BLaER1 (cell line): Measurements from ENCODE around the gene CPM.

Experiments used
- H3K27ac ChIP-seq: shearing (Covaris generic); formaldehyde crosslinking; 2 replicates; pipeline ENCODE4 v1.8.1; 2022
- H3K27me3 ChIP-seq: shearing (Covaris generic); formaldehyde crosslinking; 2 replicates; pipeline ENCODE4 v1.8.1; 2022
- H3K36me3 ChIP-seq: shearing (Covaris generic); formaldehyde crosslinking; 2 replicates; pipeline ENCODE4 v1.8.1; 2022
- H3K4me1 ChIP-seq: shearing (Covaris generic); formaldehyde crosslinking; 2 replicates; pipeline ENCODE4 v1.8.1; 2022
- H3K4me2 ChIP-seq: shearing (Covaris generic); formaldehyde crosslinking; 2 replicates; pipeline ENCODE4 v1.8.1; 2022
- H3K4me3 ChIP-seq: shearing (Covaris generic); formaldehyde crosslinking; 2 replicates; pipeline ENCODE4 v1.8.1; 2022
- H3K9ac ChIP-seq: shearing (Covaris generic); formaldehyde crosslinking; 2 replicates; pipeline ENCODE4 v1.8.1; 2022
- H3K9me3 ChIP-seq: shearing (Covaris generic); formaldehyde crosslinking; 2 replicates; pipeline ENCODE4 v1.8.1; 2022
- H4K20me1 ChIP-seq: shearing (Covaris generic); formaldehyde crosslinking; 2 replicates; pipeline ENCODE4 v1.8.1; 2022
- Cebpa-rat ChIP-seq: shearing (Covaris generic); IDR thresholded peaks from 2 replicates; pipeline ENCODE4 v1.8.1; 2022

The CPM gene

DNA sequence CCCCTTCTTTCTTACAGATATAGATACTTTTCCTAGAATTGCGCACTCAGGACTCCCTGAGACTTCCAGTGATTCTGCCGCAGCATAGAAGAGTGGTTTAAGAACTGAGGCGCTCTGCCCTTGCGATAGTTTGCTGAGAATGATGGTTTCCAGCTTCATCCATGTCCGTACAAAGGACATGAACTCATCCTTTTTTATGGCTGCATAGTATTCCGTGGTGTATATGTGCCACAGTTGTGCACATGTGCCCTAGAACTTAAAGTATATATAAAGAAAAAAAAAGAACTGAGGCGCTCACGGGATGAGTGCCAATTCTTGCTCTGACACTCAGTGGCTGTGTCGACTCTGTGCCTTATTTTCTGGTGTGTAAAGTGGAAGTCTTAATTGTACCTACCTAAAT is 1.4 kb upstream of the CPM start:
- no peak for TF ChIP-seq Cebpa-rat
- peaks cover 34% of the 10 kb centered on the region for H3K4me1 ChIP-seq
- H3K4me3 ChIP-seq: no peak overlapping the region
- H3K36me3 ChIP-seq: no peaks in the 10 kb centered on the region
- H3K27me3 ChIP-seq: peaks cover 26% of the 10 kb centered on the region
- peaks cover 6% of the 10 kb centered on the region for H3K9me3 ChIP-seq
- H3K27ac ChIP-seq: no peak overlapping the region
- H4K20me1 ChIP-seq: no peaks in the 10 kb centered on the region
- no peak overlapping the region for H3K4me2 ChIP-seq
- H3K9ac ChIP-seq: no peak overlapping the region

DNA sequence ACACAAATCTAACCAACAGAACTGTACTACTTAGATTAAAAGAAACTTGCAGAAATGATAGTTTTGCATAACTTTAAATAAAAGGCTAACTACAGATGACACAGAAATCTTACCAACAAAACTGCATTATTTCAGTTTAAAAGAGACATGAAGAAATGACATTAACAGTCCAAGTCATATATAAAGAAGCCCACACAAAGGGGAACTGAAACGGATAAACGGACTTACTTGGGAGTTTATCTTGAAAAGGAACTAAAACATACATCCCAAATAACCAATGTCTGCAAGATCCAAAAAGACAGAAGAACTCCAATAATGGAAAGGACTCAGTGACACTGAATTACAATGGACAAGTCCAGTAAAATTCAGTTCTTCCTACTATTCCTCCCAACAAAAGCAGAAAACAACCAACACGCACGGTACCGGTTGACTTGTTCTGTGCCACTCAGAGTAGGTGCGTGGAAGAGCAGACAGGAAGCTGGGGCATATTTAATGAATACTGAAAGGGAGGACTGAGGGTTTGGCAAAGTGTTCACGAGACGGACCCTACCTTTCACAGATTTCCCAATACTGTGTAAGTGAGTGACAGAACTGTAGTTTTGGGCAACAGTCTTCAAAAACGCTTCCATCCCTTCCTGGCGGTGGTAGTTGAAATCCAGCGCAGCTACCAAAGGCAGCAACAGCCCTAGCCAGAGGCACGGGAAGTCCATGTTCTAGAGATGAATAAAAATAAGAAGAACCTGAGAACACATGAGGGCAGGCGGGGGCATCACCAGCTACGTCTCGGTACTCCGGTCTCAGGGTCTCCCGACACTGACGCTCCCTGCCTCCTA is 627 bp downstream of the CPM start:
- peak overlapping the region; percentile 43; the same call in 1 of the 2 replicates for H3K27ac ChIP-seq
- H4K20me1 ChIP-seq: no peaks in the 10 kb centered on the region
- H3K4me2 ChIP-seq: peak overlapping the region; percentile 98
- no peak for TF ChIP-seq Cebpa-rat
- peak overlapping the region; percentile 70 for H3K9ac ChIP-seq
- H3K4me3 ChIP-seq: peak overlapping the region; percentile 75
- H3K9me3 ChIP-seq: peaks cover 13% of the 10 kb centered on the region
- H3K4me1 ChIP-seq: peaks cover 34% of the 10 kb centered on the region
- H3K27me3 ChIP-seq: peaks cover 26% of the 10 kb centered on the region
- no peaks in the 10 kb centered on the region for H3K36me3 ChIP-seq

DNA sequence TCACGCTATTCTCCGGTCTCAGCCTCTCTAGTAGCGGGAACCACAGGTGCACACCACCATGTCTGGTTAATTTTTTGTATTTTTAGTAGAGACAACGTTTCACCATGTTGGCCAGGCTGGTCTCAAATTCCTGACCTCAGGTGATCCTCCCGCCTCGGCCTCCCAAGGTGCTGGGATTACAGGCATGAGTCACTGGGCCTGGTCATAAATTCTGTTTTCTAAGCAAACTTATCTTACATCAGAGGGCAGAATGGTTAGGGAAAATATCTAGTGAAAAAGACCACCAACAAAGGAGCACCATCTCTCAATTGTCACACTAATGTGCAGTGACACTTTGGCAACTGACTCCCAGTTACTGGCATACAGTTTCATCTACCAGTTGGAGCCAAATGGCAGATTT is 2.8 kb downstream of the CPM start:
- no peak for TF ChIP-seq Cebpa-rat
- peak overlapping the region; percentile 13; the same call in 1 of the 2 replicates for H3K4me2 ChIP-seq

DNA sequence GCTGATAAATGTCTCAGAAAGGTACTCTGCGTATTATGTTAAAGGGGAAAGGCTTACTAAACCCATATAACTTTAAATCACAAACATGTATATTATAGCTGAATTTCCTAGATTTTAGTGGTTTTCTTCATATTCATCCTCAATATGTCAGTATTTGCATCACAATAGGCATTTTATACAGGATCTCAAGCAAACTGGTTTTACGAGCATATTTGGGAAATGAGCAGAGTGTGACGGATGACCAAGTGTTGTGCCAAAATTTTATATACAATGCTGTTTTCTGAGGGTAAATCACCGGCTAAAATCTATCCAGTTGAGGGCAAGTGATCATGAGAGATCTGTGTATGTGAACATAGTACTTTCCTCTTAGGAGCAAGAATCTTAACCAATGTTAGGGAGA is 8.4 kb downstream of the CPM start:
- Histone ChIP-seq H3K4me1 (no peaks in the 10 kb centered on the region), H3K9ac (no peak overlapping the region), H3K27me3 (no peaks in the 10 kb centered on the region), H3K36me3 (no peaks in the 10 kb centered on the region), H3K4me2 (no peak overlapping the region), H3K9me3 (peaks cover 6% of the 10 kb centered on the region; the same call in 1 of the 2 replicates), H3K27ac (no peak overlapping the region), H3K4me3 (no peak overlapping the region), H4K20me1 (no peaks in the 10 kb centered on the region)
- no peak for TF ChIP-seq Cebpa-rat

More for the DNA sequence above, 2.8 kb downstream of the CPM start:
- H3K36me3 ChIP-seq: no peaks in the 10 kb centered on the region
- H3K9me3 ChIP-seq: peaks cover 13% of the 10 kb centered on the region
- H3K27me3 ChIP-seq: peaks cover 26% of the 10 kb centered on the region
- no peak overlapping the region for H3K9ac ChIP-seq
- no peak overlapping the region for H3K27ac ChIP-seq
- no peaks in the 10 kb centered on the region for H4K20me1 ChIP-seq
- no peak overlapping the region for H3K4me3 ChIP-seq
- H3K4me1 ChIP-seq: peaks cover 34% of the 10 kb centered on the region

DNA sequence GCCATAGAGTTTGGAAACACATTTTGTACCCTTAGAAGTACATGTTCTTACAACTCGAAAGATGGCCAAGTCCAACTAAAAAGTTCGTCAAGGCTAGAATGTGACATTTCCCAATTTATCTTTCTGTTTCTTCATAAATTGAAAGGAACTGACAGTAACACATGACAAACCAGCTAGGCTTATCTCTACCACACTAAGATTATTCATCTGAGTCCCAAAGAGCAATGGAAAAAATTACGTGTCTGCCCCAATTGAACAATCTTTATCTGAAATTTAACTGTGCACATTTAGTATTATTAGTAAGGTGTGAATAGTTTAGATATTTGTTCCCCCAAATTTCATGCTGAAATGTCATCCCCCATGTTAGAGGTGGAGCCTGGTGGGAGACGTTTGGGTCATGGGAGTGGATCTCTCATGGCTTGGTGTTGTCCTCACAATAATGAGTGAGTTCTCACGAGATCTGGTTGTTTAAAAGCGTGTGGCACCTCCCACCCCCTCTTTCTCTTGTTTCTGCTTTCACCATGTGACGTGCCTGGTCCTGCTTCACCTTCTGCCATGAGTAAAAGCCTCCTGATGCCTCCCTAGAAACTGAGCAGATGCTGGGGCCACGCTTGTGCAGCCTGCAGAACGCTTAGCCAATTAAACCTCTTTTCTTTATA is 13.3 kb downstream of the CPM start:
- no peaks in the 10 kb centered on the region for H3K9me3 ChIP-seq
- no peaks in the 10 kb centered on the region for H3K27me3 ChIP-seq
- H3K4me3 ChIP-seq: no peak overlapping the region
- no peaks in the 10 kb centered on the region for H4K20me1 ChIP-seq
- no peak overlapping the region for H3K9ac ChIP-seq
- no peak overlapping the region for H3K27ac ChIP-seq
- no peak overlapping the region for H3K4me2 ChIP-seq
- no peak for TF ChIP-seq Cebpa-rat
- no peaks in the 10 kb centered on the region for H3K36me3 ChIP-seq
- H3K4me1 ChIP-seq: peaks cover 18% of the 10 kb centered on the region

DNA sequence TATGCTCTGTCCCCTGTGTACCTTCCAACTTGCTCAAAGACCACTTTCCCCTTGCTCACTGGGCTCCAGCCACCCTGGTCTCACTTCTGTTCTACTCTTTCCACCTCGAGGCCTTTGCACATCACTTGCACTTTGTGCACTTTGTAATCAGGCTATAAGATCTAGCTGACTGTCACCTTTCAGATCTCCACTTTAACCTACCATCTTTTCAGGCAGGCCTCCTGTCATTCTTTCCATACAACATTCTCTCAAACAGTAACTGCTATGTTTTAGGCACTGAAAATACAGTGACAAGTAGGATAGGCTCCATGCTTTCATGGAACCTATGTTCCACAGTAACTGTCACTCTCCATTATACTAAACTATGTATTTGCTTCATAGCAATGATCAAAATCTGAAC is 14.0 kb downstream of the CPM start:
- Histone ChIP-seq H3K4me1 (peaks cover 25% of the 10 kb centered on the region), H3K4me3 (no peak overlapping the region), H3K9ac (no peak overlapping the region), H3K9me3 (no peaks in the 10 kb centered on the region), H3K27ac (no peak overlapping the region), H3K27me3 (no peaks in the 10 kb centered on the region), H3K36me3 (no peaks in the 10 kb centered on the region), H4K20me1 (no peaks in the 10 kb centered on the region), H3K4me2 (no peak overlapping the region)
- TF ChIP-seq Cebpa-rat: no peak

DNA sequence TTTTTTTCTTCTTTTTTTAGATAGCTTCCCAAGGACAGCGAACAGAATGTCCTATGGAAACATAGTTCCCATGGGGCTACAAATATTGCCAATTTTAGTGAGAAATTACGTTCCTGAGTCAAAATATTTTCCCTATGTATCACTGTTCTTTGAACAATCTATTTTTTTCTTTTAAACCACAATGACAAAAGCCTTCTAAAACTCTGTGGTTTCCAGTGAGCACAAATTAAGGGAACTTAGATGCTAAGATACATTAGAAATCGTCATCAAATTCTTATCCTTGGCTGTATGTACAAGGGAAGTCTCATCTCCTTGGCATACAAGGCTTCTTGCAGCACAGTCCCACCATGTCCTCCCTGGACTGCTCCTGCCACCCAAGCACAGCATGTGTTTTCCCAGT is 17.9 kb downstream of the CPM start:
- H4K20me1 ChIP-seq: no peaks in the 10 kb centered on the region
- H3K4me2 ChIP-seq: peak overlapping the region; percentile 39
- no peaks in the 10 kb centered on the region for H3K27me3 ChIP-seq
- H3K4me3 ChIP-seq: no peak overlapping the region
- H3K4me1 ChIP-seq: peaks cover 27% of the 10 kb centered on the region
- no peaks in the 10 kb centered on the region for H3K9me3 ChIP-seq
- H3K36me3 ChIP-seq: no peaks in the 10 kb centered on the region
- H3K27ac ChIP-seq: no peak overlapping the region
- no peak overlapping the region for H3K9ac ChIP-seq
- TF ChIP-seq Cebpa-rat: no peak

DNA sequence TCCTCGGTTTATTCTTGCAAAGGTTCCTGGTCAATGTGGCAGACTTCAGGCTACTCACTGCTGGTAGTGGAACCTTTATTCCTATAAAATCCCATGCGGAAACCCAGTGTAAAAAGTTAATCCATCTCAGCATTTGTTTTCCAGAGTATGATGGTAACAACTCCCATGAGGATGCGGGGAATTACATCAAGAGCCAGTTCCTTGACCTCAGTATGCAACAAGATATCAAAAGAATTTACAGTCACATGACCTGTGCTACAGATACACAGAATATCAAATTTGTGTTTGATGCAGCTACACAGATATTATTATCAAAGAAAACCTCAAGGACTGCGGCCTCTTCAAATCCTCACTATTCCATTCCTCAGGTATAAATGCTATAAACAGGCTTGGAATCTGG is 19.3 kb downstream of the CPM start:
- TF ChIP-seq Cebpa-rat: no peak
- H3K36me3 ChIP-seq: no peaks in the 10 kb centered on the region
- no peak overlapping the region for H3K27ac ChIP-seq
- H3K27me3 ChIP-seq: no peaks in the 10 kb centered on the region
- H3K9ac ChIP-seq: no peak overlapping the region
- no peaks in the 10 kb centered on the region for H3K9me3 ChIP-seq
- H4K20me1 ChIP-seq: no peaks in the 10 kb centered on the region
- H3K4me1 ChIP-seq: peaks cover 27% of the 10 kb centered on the region
- H3K4me3 ChIP-seq: no peak overlapping the region
- no peak overlapping the region for H3K4me2 ChIP-seq

DNA sequence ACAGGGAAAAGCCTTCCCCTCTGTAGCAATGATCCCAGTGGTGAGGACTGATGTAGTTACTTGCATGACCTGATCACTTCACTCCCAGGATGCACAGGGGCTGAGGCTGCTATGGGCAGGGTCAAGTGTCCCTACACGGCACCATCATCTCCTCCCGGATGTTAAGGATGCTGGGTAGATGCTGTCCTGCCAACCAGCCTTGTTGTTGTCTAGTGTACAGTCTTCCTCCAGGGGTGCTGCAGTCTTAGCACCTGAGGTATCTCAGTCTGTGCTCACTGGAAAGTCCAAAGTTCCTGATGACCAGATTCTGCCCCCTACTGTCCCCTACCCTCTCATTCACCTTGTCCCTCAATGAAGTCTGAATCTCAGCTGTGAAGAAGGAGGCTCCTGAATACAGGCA is 20.1 kb downstream of the CPM start:
- H4K20me1 ChIP-seq: no peaks in the 10 kb centered on the region
- peaks cover 27% of the 10 kb centered on the region for H3K4me1 ChIP-seq
- TF ChIP-seq Cebpa-rat: no peak
- no peaks in the 10 kb centered on the region for H3K36me3 ChIP-seq
- H3K27ac ChIP-seq: no peak overlapping the region
- no peak overlapping the region for H3K4me3 ChIP-seq
- H3K27me3 ChIP-seq: no peaks in the 10 kb centered on the region
- no peak overlapping the region for H3K4me2 ChIP-seq
- H3K9me3 ChIP-seq: no peaks in the 10 kb centered on the region
- H3K9ac ChIP-seq: no peak overlapping the region

DNA sequence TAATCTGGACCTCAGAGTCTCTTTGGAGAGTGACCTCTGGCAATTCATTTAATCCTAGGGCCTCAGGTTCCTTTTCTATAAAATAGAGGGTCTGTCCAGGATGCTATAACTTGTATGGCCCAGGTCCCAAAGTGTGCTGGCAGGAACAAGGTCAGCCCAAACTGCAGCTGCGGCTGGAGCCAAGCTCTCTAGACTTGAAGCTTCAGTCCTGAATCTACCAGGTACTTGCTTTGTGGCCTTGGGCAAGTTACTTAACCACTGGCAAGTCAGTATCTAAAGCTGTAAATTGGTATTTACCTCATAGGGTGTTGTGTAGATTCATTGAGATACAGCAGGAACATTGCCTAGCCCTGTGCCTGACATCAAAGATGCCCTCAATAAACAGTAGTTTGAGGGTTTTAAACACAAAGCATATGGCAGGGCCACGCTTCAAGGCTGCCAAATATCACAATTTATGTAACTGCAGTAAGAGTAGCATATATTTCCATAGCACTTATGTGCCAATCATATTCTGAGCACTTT is 21.7 kb downstream of the CPM start:
- no peak overlapping the region for H3K9ac ChIP-seq
- H3K4me1 ChIP-seq: peaks cover 19% of the 10 kb centered on the region
- no peak for TF ChIP-seq Cebpa-rat
- no peak overlapping the region for H3K4me2 ChIP-seq
- H3K9me3 ChIP-seq: no peaks in the 10 kb centered on the region
- H3K4me3 ChIP-seq: no peak overlapping the region
- no peaks in the 10 kb centered on the region for H4K20me1 ChIP-seq
- no peaks in the 10 kb centered on the region for H3K36me3 ChIP-seq
- no peaks in the 10 kb centered on the region for H3K27me3 ChIP-seq
- no peak overlapping the region for H3K27ac ChIP-seq
